ENCODE data around the gene GPSM1. TPM values are rescaled to one million over a fixed set of nuclear protein-coding genes. Genes with fewer than 3 reads are reported as not detected.

The GPSM1 gene
- total RNA-seq, 2 experiments from 2014 or later: 10.6 to 11.3 TPM

DNA sequence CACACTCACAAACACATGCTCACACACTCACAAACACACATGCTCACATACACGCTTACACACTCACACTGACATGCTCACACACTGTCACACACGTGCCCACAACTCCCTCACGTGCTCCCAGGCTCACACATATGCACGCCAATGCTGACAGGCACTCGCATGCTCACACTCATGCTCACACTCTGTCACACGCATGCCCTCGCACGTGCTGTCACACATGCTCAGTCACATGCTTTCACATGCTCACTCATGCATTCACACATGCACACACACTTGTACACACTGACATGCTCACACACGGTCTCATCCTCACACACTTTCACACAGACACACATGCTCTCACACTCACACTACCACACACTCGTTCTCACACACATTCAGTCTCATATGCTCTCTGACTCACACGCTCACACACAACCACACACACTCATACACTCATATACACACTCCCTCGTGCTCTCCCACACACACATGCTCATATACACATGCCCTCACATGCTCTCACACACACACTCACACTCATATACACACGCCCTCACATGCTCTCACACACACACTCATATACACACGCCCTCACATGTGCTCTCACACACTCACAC is 33.8 kb upstream of the GPSM1 start:
- CTCF ChIA-PET: no interaction called here
- no peak overlapping the region for H3K27ac Mint-ChIP-seq
- H3K36me3 Mint-ChIP-seq: no peaks in the 10 kb centered on the region
- no peak for DNase-seq
- intact Hi-C loops (cut with micrococcal nuclease): no loop called here
- no peak overlapping the region for H3K4me3 Mint-ChIP-seq
- H3K27me3 Mint-ChIP-seq: no peaks in the 10 kb centered on the region
- no peaks in the 10 kb centered on the region for H3K9me3 Mint-ChIP-seq
- H3K4me1 Mint-ChIP-seq (ENCODE audit: low read depth): no peaks in the 10 kb centered on the region
- POLR2A ChIA-PET: no interaction called here

- POLR2A ChIA-PET: no interaction called here
- no peaks in the 10 kb centered on the region for H3K4me1 Mint-ChIP-seq (ENCODE audit: low read depth)
- CTCF ChIA-PET: no interaction called here
- DNase-seq: no peak
- intact Hi-C loops (cut with micrococcal nuclease): no loop called here
- no peak overlapping the region for H3K4me3 Mint-ChIP-seq
- no peak overlapping the region for H3K27ac Mint-ChIP-seq
- no peaks in the 10 kb centered on the region for H3K27me3 Mint-ChIP-seq
- no peaks in the 10 kb centered on the region for H3K36me3 Mint-ChIP-seq
- H3K9me3 Mint-ChIP-seq: no peaks in the 10 kb centered on the region
These were observed 32.9 kb upstream of the GPSM1 start for GRCh38 chr9:136294437-136294836.

DNA sequence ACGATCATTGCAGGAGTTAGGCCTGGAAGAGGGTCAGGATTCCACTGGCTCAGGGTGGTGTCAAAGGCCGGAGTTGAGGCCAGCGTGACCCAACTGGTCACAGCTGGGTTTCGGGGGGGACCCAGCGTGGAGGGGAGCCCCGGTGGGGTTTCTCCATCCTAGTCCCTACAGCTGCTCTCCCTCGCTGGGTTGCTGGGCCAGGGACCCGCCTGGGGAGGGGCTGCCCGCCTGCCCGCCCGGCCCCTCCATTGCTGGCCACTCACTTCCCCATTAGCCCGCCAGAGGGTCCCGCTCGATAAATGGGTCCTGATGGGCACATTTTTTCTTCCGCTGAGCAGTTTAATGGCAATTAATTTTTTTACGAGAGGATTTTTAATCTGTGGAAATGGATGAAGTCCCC is 32.3 kb upstream of the GPSM1 start:
- intact Hi-C loops (cut with micrococcal nuclease): no loop called here
- H3K36me3 Mint-ChIP-seq: no peaks in the 10 kb centered on the region
- no peaks in the 10 kb centered on the region for H3K27me3 Mint-ChIP-seq
- DNase-seq: no peak
- H3K27ac Mint-ChIP-seq: no peak overlapping the region
- no peak overlapping the region for H3K4me3 Mint-ChIP-seq
- no peaks in the 10 kb centered on the region for H3K9me3 Mint-ChIP-seq
- CTCF ChIA-PET: no interaction called here
- no peaks in the 10 kb centered on the region for H3K4me1 Mint-ChIP-seq (ENCODE audit: low read depth)
- POLR2A ChIA-PET: no interaction called here

GRCh38 chr9:136295542-136296433 is 31.6 kb upstream of the GPSM1 start:
- intact Hi-C loops (cut with micrococcal nuclease): no loop called here
- ChIA-PET CTCF (no interaction called here), POLR2A (interaction anchor here (0.6 kb wide), 1 partner anchor 68 kb away, joined by 3 read pairs; no protein-coding TSS in a partner anchor)
- no peaks in the 10 kb centered on the region for H3K4me1 Mint-ChIP-seq (ENCODE audit: low read depth)
- H3K9me3 Mint-ChIP-seq: no peaks in the 10 kb centered on the region
- no peaks in the 10 kb centered on the region for H3K27me3 Mint-ChIP-seq
- no peaks in the 10 kb centered on the region for H3K36me3 Mint-ChIP-seq
- H3K27ac Mint-ChIP-seq: no peak overlapping the region
- H3K4me3 Mint-ChIP-seq: no peak overlapping the region
- no peak for DNase-seq

DNA sequence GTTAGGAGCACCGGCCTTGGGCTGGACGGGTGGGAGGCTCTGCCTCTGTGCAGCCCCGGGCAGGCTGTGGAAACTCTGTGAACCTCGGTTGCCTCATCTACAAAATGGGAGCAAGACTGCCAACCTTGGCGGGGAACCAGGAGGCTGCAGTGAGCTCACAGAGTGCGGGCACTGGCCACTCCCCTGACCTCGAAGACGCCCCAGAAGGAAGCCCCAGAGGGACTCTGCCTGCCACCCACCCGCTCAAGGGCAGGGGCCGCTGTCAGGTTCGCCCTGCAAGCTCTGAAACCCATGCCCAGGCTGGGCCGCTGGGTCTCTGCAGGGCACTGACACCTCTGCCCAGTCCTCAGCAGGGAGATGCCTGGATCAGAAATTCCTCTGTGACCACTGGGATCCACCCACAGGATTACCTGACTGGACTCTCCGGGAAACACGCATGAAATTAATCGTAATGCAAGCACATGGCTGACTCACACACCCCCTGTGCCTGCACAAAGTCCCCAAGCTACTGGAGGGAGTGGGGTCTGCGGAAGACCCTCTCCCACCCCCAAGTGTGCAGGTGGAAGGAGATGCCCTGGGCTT is 30.8 kb upstream of the GPSM1 start:
- Mint-ChIP-seq H3K9me3 (no peaks in the 10 kb centered on the region), H3K4me1 (ENCODE audit: low read depth) (no peaks in the 10 kb centered on the region), H3K27me3 (no peaks in the 10 kb centered on the region), H3K36me3 (no peaks in the 10 kb centered on the region), H3K4me3 (no peak overlapping the region), H3K27ac (no peak overlapping the region)
- ChIA-PET POLR2A (interaction anchor here (0.6 kb wide), 1 partner anchor 69 kb away, joined by 3 read pairs; no protein-coding TSS in a partner anchor), CTCF (no interaction called here)
- intact Hi-C loops (cut with micrococcal nuclease): no loop called here
- no peak for DNase-seq

- CTCF ChIA-PET: no interaction called here
These were observed 30.2 kb upstream of the GPSM1 start for GRCh38 chr9:136297016-136297691.

GRCh38 chr9:136297766-136298735 is 29.3 kb upstream of the GPSM1 start:
- intact Hi-C loops (cut with micrococcal nuclease): no loop called here
- POLR2A ChIA-PET: no interaction called here
- H3K9me3 Mint-ChIP-seq: no peaks in the 10 kb centered on the region
- H3K27ac Mint-ChIP-seq: no peak overlapping the region
- H3K36me3 Mint-ChIP-seq: no peaks in the 10 kb centered on the region
- H3K4me3 Mint-ChIP-seq: no peak overlapping the region
- CTCF ChIA-PET: no interaction called here
- H3K27me3 Mint-ChIP-seq: no peaks in the 10 kb centered on the region
- DNase-seq: no peak
- no peaks in the 10 kb centered on the region for H3K4me1 Mint-ChIP-seq (ENCODE audit: low read depth)

More at GRCh38 chr9:136297016-136297691, 30.2 kb upstream of the GPSM1 start:
- POLR2A ChIA-PET: no interaction called here
- Mint-ChIP-seq H3K27me3 (no peaks in the 10 kb centered on the region), H3K27ac (no peak overlapping the region), H3K9me3 (no peaks in the 10 kb centered on the region), H3K4me3 (no peak overlapping the region), H3K36me3 (no peaks in the 10 kb centered on the region), H3K4me1 (ENCODE audit: low read depth) (no peaks in the 10 kb centered on the region)
- intact Hi-C loops (cut with micrococcal nuclease): no loop called here
- DNase-seq: no peak

DNA sequence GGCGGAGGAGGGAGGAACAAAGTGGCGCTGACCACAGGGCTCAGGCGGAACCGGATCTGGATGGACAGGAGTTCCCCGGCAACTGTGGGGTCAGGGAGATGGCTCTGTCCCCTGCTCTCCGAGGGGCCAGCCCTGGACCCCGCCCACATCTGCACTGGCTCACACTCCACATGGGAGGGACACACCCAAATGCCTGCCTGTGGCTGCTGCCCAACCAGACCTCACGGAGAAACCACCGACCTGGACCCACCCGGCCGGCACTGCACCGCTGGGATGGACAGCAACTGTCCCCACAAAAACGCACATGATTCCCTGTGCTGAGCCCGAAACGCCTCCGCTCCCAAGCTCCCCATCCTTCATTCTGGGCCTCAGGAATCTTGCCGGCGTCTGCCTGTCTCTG is 28.2 kb upstream of the GPSM1 start:
- no peak overlapping the region for H3K4me3 Mint-ChIP-seq
- ChIA-PET POLR2A (no interaction called here), CTCF (no interaction called here)

DNA sequence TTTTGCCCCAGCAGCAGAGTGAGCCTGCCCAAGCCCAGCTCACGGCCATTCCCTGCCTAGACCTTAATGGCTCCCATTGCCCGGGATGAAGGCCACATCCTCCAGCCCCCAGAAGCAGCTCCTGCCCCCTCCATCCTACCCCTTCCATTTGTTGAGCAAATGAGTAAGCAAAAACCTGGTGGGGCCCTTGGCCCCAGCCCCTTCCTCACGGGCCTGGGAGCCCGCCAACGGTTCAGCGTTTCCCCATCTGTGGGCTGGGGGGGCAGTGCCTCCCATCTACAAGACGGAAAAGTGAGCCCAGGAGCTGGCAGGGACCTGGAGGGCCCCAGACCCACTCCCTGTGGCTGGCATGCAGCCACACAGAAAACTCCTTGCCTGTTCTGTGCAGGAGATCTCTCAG is 27.8 kb upstream of the GPSM1 start:
- ChIA-PET CTCF (no interaction called here), POLR2A (no interaction called here)
- H3K27me3 Mint-ChIP-seq: no peaks in the 10 kb centered on the region
- no peaks in the 10 kb centered on the region for H3K36me3 Mint-ChIP-seq
- H3K4me1 Mint-ChIP-seq (ENCODE audit: low read depth): no peaks in the 10 kb centered on the region
- H3K9me3 Mint-ChIP-seq: no peaks in the 10 kb centered on the region
- DNase-seq: no peak
- intact Hi-C loops (cut with micrococcal nuclease): no loop called here
- H3K27ac Mint-ChIP-seq: no peak overlapping the region
- H3K4me3 Mint-ChIP-seq: no peak overlapping the region

More for the DNA sequence above, 28.2 kb upstream of the GPSM1 start:
- H3K9me3 Mint-ChIP-seq: no peaks in the 10 kb centered on the region
- H3K36me3 Mint-ChIP-seq: no peaks in the 10 kb centered on the region
- DNase-seq: no peak
- H3K4me1 Mint-ChIP-seq (ENCODE audit: low read depth): no peaks in the 10 kb centered on the region
- H3K27ac Mint-ChIP-seq: no peak overlapping the region
- intact Hi-C loops (cut with micrococcal nuclease): no loop called here
- no peaks in the 10 kb centered on the region for H3K27me3 Mint-ChIP-seq

- H3K27me3 Mint-ChIP-seq: no peaks in the 10 kb centered on the region
- no peak overlapping the region for H3K4me3 Mint-ChIP-seq
- no peak overlapping the region for H3K27ac Mint-ChIP-seq
- ChIA-PET POLR2A (no interaction called here), CTCF (no interaction called here)
- no peak for DNase-seq
- H3K4me1 Mint-ChIP-seq (ENCODE audit: low read depth): no peaks in the 10 kb centered on the region
- H3K36me3 Mint-ChIP-seq: no peaks in the 10 kb centered on the region
- intact Hi-C loops (cut with micrococcal nuclease): no loop called here
- H3K9me3 Mint-ChIP-seq: no peaks in the 10 kb centered on the region
These were observed 27.3 kb upstream of the GPSM1 start for GRCh38 chr9:136300016-136300545.

GRCh38 chr9:136300866-136301265 is 26.5 kb upstream of the GPSM1 start:
- CTCF ChIA-PET: no interaction called here
- H3K36me3 Mint-ChIP-seq: no peaks in the 10 kb centered on the region
- POLR2A ChIA-PET: no interaction called here
- no peak for DNase-seq
- no peaks in the 10 kb centered on the region for H3K9me3 Mint-ChIP-seq
- H3K27me3 Mint-ChIP-seq: peaks cover 3% of the 10 kb centered on the region
- intact Hi-C loops (cut with micrococcal nuclease): no loop called here
- no peaks in the 10 kb centered on the region for H3K4me1 Mint-ChIP-seq (ENCODE audit: low read depth)
- no peak overlapping the region for H3K4me3 Mint-ChIP-seq
- no peak overlapping the region for H3K27ac Mint-ChIP-seq
